NCI-H2029 treated with DMSO at 0.1 percent for 48 hours (cell line): ENCODE measurements around the gene ANKRD11.
"Not testable (repeated sequence)": the region's sequence is repeated elsewhere in the genome, so short reads cannot be mapped to it uniquely, and the experiment has no call there.

ENCODE experiments used
- DNase-seq: peaks from one replicate; lab custom pipeline; 2025; lab: John Stamatoyannopoulos, UW

Gene ANKRD11

DNA sequence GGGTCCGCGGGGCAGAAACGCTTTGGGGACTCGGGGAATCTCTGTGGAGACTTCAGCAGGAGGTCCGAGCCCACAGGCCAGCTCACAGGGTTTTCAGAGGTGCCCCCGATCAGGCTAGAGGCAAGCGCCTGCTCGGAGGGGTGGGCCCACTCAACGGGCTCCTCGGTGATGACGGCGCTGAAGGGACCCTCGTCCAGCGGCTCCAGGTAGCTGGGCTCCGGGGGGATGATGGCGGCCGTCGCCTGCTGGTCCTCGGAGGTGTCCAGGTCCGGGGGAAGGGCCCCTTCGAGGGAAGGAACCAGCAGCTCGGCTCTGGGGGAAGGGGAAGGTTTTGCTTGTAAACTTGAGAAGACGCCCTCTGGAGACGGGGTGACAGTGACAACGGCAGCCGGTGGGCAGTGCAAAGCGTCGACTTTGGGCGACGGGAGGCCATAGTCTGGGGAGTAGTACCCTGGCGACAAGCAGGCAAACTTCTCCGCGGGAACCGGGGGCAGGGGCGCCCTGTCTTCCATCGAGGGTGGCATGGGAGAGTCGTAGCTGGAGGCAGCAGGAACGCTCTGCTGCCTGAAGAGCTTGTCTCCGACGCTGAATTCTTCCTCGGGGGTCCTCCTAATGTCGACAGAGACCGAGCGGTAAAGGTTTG is 209.7 kb downstream of the ANKRD11 start:
- DNase-seq = no peak

DNA sequence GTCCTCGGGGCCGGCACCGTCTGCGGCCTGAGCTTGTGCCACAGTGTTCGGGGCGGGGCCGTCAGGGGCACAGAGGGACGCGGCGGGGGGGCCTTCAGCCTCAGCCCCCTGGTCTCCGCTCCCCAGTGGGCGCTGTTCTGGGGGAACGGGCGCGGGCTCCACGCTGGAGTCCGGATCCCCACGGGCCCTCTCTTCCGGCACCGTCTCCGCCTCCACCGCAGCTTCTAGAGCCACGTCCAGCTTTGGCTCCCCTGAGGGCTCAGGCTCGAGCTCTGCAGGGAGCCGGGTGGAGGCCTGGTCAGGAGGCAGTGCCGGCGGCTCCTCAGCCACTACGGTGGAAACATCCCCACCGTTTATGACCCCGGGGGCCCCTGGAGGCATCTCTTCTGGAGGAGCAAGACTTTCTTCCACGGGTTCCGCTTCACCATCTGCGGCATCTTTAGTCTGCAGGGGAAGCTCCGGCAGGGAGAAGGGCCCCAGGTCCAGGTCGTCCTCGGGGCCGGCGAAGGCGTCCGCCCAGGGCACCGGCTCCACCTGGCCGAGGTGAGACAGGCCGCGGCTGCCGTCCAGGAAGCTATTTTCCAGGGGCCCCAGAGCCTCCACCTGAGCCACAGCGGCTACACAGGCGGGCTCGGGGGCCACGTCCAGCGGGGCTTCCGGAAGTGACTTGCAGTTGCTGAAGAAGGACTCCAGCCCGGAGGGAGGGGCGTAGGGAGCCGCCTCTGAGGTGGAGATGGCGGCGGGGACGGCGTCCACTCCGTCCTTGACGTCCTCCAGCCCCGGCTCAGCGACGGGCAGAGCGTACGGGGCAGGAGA is 210.5 kb downstream of the ANKRD11 start:
- no peak for DNase-seq

DNA sequence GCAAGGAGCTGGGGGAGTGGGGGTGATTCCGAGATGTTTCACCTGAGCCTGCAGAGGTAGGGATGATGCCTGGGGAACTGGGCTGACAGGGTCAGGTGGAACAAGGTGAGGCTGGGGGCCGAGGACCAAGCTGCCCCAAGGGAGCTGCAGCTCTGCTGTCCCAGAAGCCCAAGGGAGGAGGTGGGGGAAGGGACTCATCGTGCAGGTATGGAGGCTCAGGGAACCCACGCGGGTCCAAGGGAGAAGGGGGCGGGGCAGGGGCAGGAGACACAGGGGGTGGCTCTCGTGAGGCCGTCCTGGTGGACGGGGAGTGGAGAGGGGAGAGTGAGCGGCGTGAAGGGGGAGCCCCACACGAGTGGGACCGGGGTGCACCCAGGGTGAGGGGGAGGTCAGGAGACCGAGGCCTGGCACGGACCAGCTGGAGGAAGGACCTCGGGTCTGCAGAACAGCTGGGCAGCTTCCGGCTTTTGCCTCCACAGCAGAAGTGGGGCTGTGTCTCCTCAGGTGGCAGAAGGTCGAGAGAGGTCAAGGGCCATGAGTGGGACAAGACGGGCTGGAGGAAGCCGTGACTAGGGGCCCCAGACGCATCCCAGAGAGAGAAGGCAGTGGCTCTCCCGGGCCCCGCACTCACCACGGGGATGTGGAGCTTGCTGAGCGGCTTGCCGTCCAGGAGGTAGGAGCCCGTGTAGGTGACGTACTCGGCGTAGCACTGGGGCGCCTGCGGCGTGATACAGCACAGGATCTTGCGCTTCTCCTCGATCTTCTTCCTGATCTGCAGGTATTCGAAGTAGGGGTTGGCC is 211.7 kb downstream of the ANKRD11 start:
- no peak for DNase-seq

DNA sequence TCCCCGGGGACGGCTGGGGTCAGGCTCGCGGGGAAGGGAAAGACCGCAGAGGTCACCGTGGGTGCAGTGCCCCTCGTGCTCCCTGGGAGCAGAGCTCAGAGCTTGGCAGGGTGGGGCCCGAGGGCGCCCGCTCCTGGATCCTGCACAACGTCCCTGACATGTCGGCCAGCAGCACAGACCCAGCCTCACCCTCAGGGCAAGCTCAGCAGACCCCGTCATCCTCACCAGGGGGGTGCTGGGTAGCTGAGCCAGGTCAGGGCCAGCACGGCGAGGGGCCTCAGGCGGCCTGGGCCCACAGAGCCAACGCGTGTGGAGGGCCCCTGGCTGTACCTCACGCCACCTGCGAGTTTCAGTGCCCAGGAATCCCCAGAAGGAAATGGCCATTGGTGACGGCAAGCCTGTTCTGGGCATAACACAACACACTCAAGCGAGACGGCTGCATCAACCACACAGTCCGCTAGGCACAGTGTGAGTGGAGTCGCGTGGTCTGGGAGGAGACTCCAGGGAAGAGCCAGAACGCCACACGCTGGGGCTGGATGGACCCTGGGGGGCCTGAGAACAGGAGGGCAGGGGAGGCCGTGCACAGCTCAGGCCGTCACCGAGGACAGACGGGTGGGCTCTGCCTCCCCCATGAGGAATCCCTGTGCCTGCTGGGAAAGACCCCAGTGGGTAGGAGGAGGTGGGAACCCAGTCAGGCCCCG is 212.6 kb downstream of the ANKRD11 start:
- no peak for DNase-seq

DNA sequence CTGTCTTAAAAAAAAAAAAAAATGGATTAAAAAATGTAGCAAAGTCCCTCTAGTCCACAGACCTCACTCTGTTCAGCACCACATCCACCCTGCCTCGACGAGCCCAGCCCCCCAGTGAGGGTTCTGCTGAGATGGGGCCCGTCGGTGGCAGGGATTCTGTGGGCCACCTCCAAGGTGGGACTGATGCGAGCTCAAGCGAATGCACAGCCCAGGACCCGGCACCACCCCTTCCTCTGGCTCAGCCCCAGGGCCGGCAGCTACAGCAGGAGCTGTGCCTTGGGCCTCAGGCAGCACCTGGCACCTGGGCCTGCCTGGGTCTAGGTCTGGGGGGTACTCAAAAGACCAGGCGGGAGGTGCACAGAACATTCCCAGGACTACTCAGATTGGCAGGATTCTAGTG is 213.3 kb downstream of the ANKRD11 start:
- DNase-seq = no peak

DNA sequence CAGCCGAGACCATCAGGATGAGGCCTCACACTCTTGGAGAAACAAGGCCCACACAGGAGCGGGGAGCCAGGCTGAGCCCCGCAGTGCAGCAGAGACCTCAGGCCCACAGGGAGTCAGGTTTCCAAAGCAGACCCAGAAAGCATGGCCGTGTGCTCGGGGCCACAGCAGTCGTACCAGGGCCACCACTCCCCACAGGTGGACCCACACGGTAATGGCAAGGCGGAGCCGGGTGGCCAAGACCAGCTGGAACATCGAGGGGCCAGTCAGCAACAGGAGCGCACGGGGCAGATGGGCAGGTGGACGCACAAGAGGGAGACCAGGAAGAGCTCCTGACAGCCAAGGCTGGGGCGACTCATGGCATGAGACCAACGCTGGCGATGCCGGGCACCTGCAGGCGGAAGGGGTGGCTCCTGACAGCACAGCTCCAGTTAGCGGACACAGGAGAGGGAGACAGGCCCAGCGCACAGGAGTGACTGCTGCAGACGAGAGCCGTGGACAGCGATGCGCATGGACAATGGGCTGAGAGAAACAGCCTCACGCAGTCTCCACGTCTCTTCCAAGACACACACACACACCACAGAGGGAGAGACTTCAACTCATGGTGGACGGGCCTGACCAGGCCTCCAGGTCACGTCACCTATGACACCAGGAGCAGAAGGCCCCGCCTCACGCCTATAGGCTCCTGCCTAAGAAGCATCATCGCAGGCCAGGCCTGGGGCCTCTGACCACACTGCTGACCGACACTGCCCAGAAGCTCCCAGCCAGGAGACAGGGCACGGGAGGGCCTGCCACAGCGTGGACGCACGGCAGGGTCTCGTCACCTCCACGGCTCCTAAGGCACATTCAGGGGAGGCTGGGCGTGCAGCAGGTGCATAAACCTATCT is 214.3 kb downstream of the ANKRD11 start:
- no peak for DNase-seq

DNA sequence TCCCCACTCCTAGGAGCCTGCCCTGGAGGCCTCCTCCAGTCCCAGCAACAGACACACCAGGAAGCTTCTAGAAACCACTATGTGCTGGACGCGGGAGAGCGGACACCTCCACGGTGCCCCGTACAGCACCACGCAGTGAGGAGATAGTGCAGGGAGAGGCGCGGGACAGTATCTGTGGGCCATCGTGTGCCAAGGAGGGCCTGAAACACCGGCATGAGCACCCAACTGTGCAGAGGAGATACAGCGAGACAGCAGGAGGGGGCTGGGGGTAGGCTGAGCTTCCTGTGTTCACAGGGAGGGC is 215.1 kb downstream of the ANKRD11 start:
- no peak for DNase-seq

DNA sequence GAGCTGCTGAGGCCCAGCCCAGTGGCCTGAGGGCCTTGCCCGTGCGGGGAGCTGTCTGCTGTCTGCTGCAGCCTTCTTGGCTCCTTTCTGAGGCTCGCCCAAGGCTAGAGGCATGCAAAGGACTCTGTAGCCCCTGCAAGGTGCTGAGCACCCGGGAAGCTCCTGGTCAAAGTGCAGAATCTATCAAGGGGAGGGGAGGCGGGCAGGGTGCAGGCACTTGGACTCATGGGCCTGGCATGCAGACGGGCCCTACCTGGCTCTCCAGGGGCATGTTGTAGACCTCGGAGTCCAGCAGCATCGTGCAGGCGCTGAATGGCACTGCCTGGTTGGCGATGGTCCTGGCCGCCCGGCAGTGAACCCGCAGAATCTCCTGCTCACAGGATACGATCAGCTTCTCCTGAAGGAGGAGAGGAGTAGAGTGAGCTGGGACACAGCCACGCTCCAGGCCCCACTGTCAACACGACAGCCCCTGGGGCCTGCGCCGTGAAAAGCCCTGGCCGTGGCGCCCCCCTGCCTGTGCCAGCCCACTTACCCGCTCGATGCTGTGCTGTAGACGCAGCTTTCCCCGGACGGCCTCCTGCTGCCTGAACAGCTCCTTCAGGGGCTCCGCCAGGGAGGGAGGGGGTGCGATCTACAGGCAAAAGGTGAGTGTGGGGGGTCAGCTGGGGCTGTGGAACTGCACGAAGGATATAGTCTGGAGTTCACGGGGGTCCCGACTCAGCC is 215.6 kb downstream of the ANKRD11 start:
- no peak for DNase-seq

DNA sequence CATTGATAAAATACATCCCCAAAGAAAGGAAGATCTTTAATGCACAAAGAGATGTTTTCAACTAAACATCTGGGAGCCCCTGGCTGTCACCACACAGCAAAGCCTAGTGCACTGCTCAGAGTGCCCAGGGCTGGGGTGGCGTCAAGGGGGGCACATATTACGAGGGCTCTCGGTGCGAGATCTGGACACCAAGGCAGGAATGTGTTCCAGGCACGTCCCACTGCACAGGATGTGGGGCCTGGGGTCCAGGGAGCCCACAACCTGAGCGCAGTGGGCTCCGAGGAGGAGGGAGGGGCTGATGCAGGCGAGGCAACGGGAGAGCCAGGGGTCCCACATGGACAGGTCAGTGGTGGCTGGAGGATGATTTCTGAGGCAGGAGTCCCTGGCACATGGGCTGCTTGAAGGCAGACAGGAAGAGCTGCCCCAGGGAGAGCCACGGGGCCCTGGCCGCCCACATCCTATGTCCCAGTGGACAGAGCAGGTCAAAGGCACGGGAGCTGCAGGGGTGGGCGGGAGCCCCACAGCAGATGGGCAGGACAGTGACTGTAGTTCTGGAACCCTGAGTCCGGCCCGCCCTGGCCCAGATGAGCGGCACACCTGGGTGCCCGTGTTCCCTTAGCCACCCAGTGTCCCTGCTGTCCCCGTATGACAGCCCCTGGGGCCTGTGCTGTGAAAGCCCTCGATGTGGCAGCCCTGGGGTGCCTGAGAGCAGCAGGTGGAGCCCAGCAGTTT is 216.5 kb downstream of the ANKRD11 start:
- DNase-seq = no peak

DNA sequence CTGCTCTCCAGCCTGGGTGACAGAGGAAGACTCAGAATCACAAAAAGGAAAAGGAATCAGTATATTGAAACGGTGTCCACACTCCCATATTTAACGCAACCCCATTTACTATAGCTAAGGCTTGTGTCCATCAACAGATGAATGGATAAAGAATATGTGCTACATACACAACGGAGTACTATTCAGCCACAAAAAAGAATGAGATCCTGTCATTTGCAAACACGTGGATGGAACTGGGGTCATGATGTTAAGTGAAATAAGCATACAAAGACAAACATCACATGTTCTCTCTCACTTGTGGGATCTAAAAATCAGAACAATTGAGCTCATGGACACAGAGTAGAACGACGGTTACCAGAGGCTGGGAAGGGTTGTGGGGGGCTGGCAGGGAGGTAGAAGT is 217.7 kb downstream of the ANKRD11 start:
- no peak for DNase-seq

DNA sequence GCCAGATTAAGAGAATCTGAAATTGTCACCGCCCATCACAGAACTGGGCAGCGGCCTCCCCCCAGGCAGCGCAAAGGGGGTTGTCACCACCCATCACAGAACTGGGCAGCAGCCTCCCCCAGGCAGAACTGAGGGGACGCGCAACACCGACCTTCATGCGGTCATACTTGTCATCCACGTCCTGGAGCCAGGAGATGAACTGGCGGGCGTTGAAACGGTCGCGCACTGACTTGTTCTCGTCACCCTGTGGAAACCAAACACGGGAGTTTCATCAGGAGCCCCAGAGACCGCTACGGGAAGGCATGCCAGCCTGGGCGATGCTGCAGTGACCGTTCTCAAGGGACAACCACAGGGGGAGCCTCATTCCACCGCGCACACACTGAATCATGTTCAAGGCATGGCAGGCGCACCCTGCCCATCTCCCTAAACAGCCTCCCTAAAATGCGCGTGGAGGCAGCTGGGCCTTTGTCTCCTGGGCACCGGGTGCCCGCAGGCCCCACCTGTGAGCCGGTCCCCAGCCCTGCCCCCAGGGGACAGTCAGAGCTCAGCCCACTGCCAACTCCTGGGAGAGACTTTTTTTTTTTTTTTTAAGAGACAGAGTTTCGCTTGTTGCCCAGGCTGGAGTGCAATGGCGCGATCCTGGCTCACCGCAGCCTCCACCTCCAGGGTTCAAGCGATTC is 219.6 kb downstream of the ANKRD11 start:
- no peak for DNase-seq

DNA sequence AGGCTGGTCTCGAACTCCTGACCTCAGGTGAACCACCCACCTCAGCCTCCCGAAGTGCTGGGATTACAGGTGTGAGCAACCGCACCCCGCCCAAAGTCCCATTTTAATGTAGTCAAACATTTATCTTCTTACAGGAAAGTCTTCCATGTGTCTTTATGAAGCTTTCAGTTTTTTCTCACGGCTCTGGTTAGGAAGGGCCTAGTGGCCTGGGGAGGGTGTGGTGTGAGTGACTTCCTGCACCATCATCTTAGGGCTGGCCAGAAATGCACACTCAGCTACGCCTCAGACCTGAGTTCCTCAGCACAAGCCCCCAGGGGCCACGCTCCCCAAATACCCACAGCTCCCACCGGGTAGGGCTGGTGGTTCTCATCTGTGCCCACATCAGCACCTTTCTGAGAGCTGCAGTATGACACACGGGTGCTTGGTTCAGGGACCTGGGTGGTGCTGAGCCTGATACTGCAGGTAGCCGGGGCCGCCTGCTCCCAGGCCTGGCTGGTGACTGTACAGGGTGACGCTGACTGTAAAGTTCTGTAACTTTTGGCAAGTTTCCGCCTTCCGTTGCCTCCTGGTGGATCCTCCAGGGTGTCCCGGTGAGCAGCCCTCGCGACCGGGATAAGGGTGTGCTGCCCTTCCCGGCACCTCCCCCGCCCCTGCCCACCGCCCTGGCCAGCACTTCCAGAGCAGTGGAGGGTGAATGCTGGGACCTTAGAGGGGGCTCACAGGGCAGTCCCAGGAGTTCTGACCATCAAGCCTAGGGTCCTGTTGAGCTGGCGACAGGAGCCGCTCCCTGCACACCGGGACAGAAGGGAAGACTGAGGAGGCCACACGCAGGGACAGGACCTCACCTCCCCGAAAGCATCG is 220.3 kb downstream of the ANKRD11 start:
- no peak for DNase-seq

DNA sequence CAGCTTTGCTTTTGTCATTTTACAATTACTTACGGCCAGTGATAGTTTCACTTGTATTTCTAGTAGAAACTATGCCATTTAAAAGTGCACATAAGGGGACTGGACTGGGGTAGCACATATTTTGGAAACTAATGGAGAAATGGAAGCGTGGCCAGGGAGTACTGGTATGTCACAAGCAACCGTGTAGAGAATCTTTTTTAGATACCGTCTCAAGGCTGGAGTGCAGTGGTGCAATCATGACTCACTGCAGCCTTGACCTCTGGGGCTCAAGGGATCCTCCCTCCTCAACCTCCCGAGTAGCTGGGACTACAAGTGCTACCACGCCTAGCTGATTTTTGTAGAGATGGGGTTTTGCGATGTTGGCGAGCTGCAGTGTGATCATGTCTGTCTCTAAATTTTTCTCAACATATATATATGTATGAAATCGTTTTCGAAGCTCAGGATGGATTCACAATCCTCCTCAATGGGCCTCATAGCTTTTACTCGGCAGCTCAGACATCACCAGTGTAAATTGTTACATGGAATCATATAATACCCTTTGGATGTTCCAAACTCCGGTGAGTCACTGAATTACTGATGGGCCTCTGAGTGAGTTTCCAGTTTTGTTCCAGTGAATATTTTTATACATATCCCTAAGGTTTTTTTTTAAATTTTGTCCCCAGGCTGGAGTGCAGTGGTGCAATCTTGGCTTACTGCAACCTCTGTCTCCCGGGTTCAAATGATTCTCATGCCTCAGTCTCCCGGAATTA is 221.2 kb downstream of the ANKRD11 start:
- DNase-seq = no peak

DNA sequence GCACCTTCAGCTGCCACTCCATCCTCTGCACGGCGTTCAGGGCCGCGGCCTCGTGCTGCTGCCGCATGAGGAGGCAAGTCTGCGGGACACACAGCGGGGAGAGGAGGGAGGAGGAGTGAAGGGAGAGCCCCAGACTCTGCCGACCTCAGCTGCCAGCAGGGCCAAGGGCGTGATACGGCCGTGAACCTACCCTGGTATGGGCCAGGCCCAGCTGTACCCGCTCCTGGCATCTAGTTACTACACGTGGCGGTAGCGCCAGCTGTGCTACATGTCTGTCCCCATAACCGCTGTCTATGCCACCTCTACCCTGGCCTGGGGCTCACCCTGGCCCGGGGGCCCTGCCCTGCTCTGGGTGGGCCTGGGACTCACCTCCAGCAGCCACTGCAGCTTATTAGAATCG is 221.8 kb downstream of the ANKRD11 start:
- DNase-seq = no peak

DNA sequence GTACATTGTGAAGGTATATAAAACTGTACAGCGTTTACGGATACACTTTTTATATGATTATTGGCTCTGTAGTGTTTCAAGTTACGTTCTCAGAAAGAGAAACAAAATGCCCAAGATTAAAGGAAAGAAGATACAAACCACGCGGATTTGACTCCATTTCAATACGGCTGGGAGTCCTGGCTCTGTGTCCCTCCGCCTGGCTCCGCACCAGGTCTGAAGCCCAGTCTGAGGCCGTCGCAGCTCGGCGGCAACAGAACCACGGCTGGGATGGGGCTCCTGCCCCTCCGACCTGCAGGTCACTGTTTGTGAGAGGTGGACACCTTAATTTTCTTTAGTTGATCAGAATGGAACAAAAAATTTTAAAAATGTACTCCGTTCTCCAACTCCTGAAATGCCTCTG is 222.6 kb downstream of the ANKRD11 start:
- DNase-seq = not testable (repeated sequence)

DNA sequence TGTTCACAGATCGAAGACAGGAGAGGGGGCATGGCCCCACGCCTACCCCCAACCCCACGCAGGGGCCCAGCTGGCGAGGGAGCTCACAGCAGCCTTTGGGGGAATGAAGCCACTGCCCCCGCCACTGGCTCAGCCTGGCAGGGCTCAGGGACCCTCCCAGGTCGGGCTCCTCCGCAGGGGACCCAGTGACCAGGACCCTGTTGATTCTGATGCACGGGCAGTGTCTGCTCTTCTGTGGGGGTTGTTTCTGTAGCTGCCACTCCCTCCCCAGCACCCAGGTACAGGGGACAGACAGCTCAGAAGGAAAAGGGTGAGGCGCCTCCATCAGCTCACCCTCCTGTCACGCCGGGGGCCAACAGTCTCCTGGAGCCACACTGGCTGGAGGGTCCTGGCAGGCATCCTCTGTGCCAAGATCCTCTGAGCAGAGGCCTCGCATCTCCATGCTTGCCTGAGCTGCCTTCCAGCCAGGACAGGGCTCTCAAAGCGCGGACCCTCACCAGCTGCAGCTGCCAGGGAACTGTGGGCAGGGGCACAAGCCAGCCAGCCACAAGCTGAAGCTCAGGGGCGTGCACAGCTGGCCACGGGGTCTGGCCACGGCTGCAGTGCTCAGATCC is 223.7 kb downstream of the ANKRD11 start:
- DNase-seq = no peak

DNA sequence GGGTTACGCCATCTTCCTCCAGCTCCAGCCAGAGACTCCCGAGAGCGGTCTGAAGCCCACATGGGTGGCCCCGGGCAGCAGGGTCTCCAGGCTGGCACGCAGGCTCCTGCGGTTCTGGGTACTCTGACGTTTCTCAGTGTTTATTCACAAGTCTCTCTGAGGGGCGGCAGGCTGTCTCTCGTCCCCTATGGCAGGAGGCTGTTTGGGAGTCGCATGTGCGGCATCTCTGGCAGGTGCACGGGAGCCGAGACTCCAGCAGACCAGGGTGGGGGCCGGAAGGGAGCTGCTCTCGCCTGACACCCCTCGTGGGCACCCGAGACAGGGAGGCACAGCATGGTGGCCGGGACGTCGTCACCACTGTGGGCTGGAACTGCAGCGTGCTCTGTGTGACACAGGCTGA is 224.7 kb downstream of the ANKRD11 start:
- no peak for DNase-seq
